ENCODE data around the gene NFAT5.

GRCh38 chr16:69669577-69669976 lies 103.8 kb downstream of the NFAT5 start:
- TF ChIP-seq CTCF (conservative IDR thresholded peaks at IDR 0.05) (no peak), EZH2 (IDR thresholded peaks at IDR 0.05; ENCODE audit: low read depth) (no peak)

Data from PC-9 (cell line).